T47D (cell line): ENCODE results near the gene SF3A1.

Experiments
- DNase-seq, 2 experiments: peaks; one replicate each; pipeline versions ENCODE4 v3.0.0 to v3.0.0-alpha.2; 2011 to 2012; ENCODE audit warnings: low read depth in 1 of 2, low spot score in 1 of 2
- JUND ChIP-seq: IDR thresholded peaks from 2 replicates; pipeline ENCODE4 v1.6.1; 2012; ENCODE audit warnings: low read depth
- in situ Hi-C: cut with HindIII; loops from 2 replicates; pipeline ENCODE4 v1.10.0; 2016; ENCODE audit warnings: low sequenced_read_pairs, low pct_unique_long_range_greater_than_20kb

The SF3A1 gene

DNA sequence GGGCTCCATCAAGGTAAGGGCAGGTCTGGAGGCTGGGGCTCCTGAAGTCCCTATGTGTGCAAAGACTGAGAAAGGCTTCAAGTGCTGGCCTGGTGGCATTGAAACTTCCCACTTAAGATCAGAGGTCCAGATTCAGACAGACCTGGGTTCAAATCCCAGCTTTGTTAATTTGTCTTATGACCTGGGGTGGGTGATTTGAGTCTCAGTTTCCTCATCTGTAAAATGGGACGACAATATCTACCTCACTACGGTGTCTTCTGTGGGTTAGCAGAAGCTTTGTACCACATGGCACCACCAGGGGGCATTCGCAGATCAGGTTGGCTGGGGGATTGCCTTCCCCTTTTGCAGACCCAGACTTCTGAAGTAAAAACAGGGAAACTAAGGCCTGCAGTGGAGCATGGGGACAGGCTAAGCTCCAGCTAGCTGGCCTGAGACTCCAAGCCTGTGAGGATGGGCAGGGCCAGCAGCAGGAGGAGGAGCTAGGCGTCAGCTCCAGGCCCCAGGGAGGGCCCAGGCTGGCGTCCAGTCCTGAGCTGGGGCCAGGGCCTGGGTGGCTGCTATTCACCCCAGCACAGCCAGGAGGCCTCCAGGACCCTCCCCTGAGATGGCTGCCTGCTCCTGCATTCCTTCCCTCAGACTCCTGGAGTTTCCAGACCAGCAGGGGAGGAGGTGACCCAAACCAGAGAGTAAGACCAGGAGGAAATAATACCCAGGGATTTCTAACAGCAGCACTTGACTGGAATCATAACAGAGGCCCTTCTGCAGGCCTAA, 68.9 kb downstream of the SF3A1 start:
- DNase-seq, result peak; percentile 67 to 88
- in situ Hi-C loops, result no loop called here
- TF ChIP-seq JUND, result no peak

DNA sequence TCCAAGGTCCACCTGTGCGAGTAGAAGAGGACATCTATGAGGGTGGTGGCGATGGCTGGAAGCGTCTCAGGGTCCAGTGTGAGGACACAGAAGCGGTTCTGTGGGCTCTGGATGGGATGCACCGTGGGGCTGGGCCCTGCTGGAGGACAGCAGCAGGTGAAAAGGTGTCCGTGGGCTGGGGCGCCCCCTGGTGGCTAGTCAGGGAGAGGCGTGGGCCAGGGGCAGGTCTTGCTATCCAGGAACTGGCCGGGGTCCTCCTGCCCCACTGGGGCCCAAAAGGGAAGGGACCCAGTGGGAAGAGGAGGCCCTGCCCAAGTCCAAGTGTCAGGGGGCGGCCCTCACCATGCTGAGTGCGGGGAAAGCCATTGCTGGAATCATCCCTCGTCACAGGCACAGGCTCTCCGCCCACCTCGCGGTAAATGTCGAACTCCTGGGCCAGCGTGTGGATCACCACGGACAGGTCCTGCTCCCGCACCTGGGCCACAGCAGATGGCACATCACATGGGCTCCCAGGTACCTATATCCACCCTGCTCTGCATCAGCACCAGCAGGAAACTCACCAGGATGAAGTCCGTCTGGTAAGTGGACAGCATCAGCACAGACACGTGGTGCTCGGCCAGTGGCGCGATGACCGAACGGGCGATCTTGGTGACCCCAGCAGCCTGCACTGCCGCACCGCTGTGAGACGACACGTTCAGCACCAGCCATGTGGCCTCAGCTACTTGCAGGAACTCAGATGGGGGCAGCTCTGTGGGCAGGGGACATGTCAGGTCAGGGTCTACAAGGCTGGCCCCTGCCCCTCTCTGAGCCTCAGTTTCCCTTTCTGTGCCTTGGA, 69.7 kb downstream of the SF3A1 start:
- no peak for TF ChIP-seq JUND
- in situ Hi-C loops, result no loop called here
- peak; percentile 55 to 59 for DNase-seq

GRCh38 chr22:30286331-30286730, 70.4 kb downstream of the SF3A1 start:
- TF ChIP-seq JUND, result no peak
- DNase-seq, result no peak
- in situ Hi-C loops, result no loop called here

DNA sequence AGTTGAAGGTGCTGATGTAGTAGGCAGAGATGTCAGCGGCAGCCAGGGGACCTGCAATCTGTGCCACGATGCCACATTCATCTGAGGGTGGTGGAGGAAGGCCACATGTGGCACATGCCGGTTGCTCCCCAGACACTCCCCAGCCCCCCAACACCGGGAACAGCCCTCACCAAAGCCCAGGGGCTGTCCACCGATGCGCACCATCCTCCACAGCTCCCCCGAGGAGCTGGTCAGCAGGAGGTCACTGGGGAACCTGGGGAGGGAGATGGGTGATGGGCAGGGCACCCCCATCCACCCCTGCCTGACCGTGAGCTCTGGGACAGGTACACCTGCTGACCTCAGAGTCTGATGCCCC, 70.9 kb downstream of the SF3A1 start:
- in situ Hi-C loops, result no loop called here
- TF ChIP-seq JUND, result no peak
- DNase-seq, result no peak

- TF ChIP-seq JUND, result no peak
- no peak for DNase-seq
- in situ Hi-C loops, result no loop called here
These were observed 71.4 kb downstream of the SF3A1 start for GRCh38 chr22:30285176-30285845.

GRCh38 chr22:30284666-30285065, 72.0 kb downstream of the SF3A1 start:
- no peak for TF ChIP-seq JUND
- no peak for DNase-seq
- in situ Hi-C loops, result no loop called here

DNA sequence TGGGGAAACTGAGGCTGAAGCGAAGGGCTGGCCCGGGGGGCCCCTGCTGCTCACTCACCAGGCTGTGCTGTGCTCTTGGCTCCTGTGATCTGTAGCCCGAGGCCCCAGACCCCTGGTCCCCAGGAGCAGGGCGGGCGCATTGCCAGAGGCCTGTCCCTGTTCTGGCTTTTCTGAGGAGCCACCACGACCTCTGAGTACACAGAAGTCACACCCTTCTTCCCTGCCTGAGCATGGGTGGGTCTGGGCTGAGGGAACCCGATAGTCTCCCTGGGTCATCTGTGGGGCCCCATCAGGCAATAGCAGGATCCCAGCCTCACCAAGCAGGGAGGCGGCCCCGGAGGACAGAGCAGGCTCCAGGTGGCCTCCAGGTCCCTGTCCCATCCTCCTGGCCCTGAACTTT, 72.5 kb downstream of the SF3A1 start:
- TF ChIP-seq JUND, result no peak
- no peak for DNase-seq
- in situ Hi-C loops, result no loop called here

DNA sequence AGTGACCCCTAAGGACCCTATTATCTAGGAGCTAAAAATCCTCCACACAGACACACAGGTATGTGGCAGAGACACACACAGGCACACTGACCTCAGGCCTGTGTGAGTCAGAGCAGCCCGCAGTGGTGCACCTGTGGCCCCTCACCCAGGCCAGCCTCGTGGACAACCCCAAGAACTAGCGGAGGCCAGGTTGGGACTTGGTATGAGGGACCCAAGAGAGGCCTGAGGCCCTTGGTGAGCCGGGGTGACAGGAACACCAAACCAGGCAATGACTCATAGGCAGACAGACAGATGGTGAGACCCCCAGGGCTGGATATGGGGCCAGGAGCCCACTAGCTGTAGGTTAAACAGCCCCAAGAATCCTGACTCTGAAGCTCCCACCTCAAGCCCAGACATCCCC, 73.4 kb downstream of the SF3A1 start:
- TF ChIP-seq JUND, result no peak
- in situ Hi-C loops, result no loop called here
- DNase-seq, result no peak

- DNase-seq, result no peak
- in situ Hi-C loops, result no loop called here
These were observed 74.1 kb downstream of the SF3A1 start for GRCh38 chr22:30282616-30283046.

More at GRCh38 chr22:30282616-30283046, 74.1 kb downstream of the SF3A1 start:
- TF ChIP-seq JUND, result no peak
